Nephron (organoid): ENCODE results near the gene NBL1.

ENCODE experiments used
- H3K27ac Mint-ChIP-seq, 3 experiments: 2 replicates each; pipeline ENCODE4 v1.8.0; 2020; ENCODE audit warnings: mixed read lengths in 3 of 3, mild to moderate bottlenecking in 2 of 3, moderate library complexity in 1 of 3
- H3K27me3 Mint-ChIP-seq: 2 replicates; pipeline ENCODE4 v1.8.0; 2021; ENCODE audit warnings: low read depth, mild to moderate bottlenecking, moderate library complexity, mixed read lengths
- H3K36me3 Mint-ChIP-seq: 2 replicates; pipeline ENCODE4 v1.8.0; 2020; ENCODE audit warnings: low read depth, mixed read lengths
- H3K4me1 Mint-ChIP-seq: 2 replicates; pipeline ENCODE4 v1.8.0; 2020; ENCODE audit warnings: mixed read lengths
- H3K4me3 Mint-ChIP-seq, 3 experiments: 2 replicates each; pipeline ENCODE4 v1.8.0; 2020; ENCODE audit warnings: mild to moderate bottlenecking in 3 of 3, mixed read lengths in 3 of 3, moderate library complexity in 2 of 3
- H3K9me3 Mint-ChIP-seq: 2 replicates; pipeline ENCODE4 v1.8.0; 2020; ENCODE audit warnings: mixed read lengths
- TF ChIP-seq, protein P1 (sequence below), 3 experiments: fragments of 200-600 bp; sonication (generic); IDR thresholded peaks; one replicate each; pipeline ENCODE4 v1.5.0; 2021; ENCODE audit warnings: antibody characterized with exemption in 3 of 3; ENCODE audit not compliant: unreplicated experiment in 3 of 3

The NBL1 gene

GRCh38 chr1:19704247-19705113 lies 60.4 kb downstream of the NBL1 start:
- TF ChIP-seq, protein P1, sequence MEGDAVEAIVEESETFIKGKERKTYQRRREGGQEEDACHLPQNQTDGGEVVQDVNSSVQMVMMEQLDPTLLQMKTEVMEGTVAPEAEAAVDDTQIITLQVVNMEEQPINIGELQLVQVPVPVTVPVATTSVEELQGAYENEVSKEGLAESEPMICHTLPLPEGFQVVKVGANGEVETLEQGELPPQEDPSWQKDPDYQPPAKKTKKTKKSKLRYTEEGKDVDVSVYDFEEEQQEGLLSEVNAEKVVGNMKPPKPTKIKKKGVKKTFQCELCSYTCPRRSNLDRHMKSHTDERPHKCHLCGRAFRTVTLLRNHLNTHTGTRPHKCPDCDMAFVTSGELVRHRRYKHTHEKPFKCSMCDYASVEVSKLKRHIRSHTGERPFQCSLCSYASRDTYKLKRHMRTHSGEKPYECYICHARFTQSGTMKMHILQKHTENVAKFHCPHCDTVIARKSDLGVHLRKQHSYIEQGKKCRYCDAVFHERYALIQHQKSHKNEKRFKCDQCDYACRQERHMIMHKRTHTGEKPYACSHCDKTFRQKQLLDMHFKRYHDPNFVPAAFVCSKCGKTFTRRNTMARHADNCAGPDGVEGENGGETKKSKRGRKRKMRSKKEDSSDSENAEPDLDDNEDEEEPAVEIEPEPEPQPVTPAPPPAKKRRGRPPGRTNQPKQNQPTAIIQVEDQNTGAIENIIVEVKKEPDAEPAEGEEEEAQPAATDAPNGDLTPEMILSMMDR (IDR thresholded peaks at IDR 0.05; ENCODE audit: unreplicated experiment in 3 of 3), result peak; percentile 90 to 92 (median 90)
- H3K27ac Mint-ChIP-seq, result no peak overlapping the region
- H3K4me3 Mint-ChIP-seq, result no peak overlapping the region
- H3K36me3 Mint-ChIP-seq, result no peaks in the 10 kb centered on the region
- H3K9me3 Mint-ChIP-seq, result no peaks in the 10 kb centered on the region
- peaks cover 16% of the 10 kb centered on the region for H3K27me3 Mint-ChIP-seq
- H3K4me1 Mint-ChIP-seq, result peaks cover 26% of the 10 kb centered on the region

GRCh38 chr1:19705464-19705863 lies 61.4 kb downstream of the NBL1 start:
- TF ChIP-seq, protein P1 (IDR thresholded peaks at IDR 0.05; ENCODE audit: unreplicated experiment in 3 of 3), result no peak
- Mint-ChIP-seq H3K27ac (no peak overlapping the region), H3K36me3 (no peaks in the 10 kb centered on the region), H3K4me1 (peaks cover 33% of the 10 kb centered on the region), H3K4me3 (no peak overlapping the region), H3K9me3 (no peaks in the 10 kb centered on the region), H3K27me3 (peaks cover 20% of the 10 kb centered on the region)

- Mint-ChIP-seq H3K27ac (no peak overlapping the region), H3K36me3 (no peaks in the 10 kb centered on the region), H3K9me3 (no peaks in the 10 kb centered on the region), H3K27me3 (peaks cover 20% of the 10 kb centered on the region), H3K4me1 (peaks cover 39% of the 10 kb centered on the region), H3K4me3 (no peak overlapping the region)
- TF ChIP-seq, protein P1 (IDR thresholded peaks at IDR 0.05; ENCODE audit: unreplicated experiment in 3 of 3), result no peak
These were observed 62.0 kb downstream of the NBL1 start for GRCh38 chr1:19706136-19706535.
